Prostate gland (tissue), 2 donors: Measurements from ENCODE around the gene NECTIN1. TPM values are rescaled to one million over a fixed set of nuclear protein-coding genes. Genes with fewer than 3 reads are reported as not detected.

ENCODE experiments used
- DNase-seq: peaks from one replicate; pipeline ENCODE4 v3.0.0-alpha.2; 2019; ENCODE audit warnings: low spot score
- H3K27ac ChIP-seq, 2 donors: fragments of 200-600 bp; sonication (generic); 2 replicates each; pipeline ENCODE4 v1.5.1; 2017 to 2019
- H3K27me3 ChIP-seq: fragments of 200-600 bp; sonication (generic); replicated peaks from 2 replicates; pipeline ENCODE4 v1.5.1; 2019; ENCODE audit not compliant: insufficient read depth
- H3K36me3 ChIP-seq, 2 donors: fragments of 200-600 bp; sonication (generic); 1 replicate in 1 of 2; 2 replicates in 1 of 2; pipeline versions ENCODE4 v1.5.1 to v1.8.1; 2017 to 2019
- H3K4me1 ChIP-seq: fragments of 200-600 bp; sonication (generic); replicated peaks from 2 replicates; pipeline ENCODE4 v1.5.1; 2019
- H3K4me3 ChIP-seq, 2 donors: fragments of 200-600 bp; sonication (generic); 2 replicates each; pipeline ENCODE4 v1.5.1; 2017 to 2019
- H3K9me3 ChIP-seq: fragments of 200-600 bp; sonication (generic); 2 replicates; pipeline ENCODE4 v1.5.1; 2017
- POLR2A ChIP-seq: fragments of 450-650 bp; IDR thresholded peaks from one replicate; pipeline ENCODE4 v1.6.1; 2016; ENCODE audit warnings: antibody characterized with exemption, mild to moderate bottlenecking
- POLR2AphosphoS5 ChIP-seq: sonication (generic); formaldehyde crosslinking; IDR thresholded peaks from one replicate; pipeline ENCODE4 v1.6.1; 2017; ENCODE audit warnings: antibody characterized with exemption
- WGBS: methylation state at CpG from one replicate; pipeline ENCODE4 v1.1.5; 2018; 5-methylcytosine and 5-hydroxymethylcytosine counted together
- intact Hi-C: fragments of 100-400 bp; cut with DNase I; formaldehyde crosslinking; loops from one replicate; pipeline ENCODE4 v1.14.2; 2022
- total RNA-seq, 2 donors: library from RNA; depleted of rRNA; stranded (reverse); fragments of >200 nt; gene quantifications; one replicate each; pipeline ENCODE4 v1.1.0, GENCODE V29; 2016
- TF ChIP-seq, protein P1 (sequence below), 4 experiments: fragments of 200-600 bp in 2 of 4; fragments of 450-650 bp in 2 of 4; sonication (generic) in 2 of 4; IDR thresholded peaks; 1 replicate in 3 of 4; 2 replicates in 1 of 4; pipeline ENCODE4 v1.5.1; 2016 to 2019; ENCODE audit warnings: antibody characterized with exemption in 4 of 4, mild to moderate bottlenecking in 2 of 4, moderate library complexity in 2 of 4

NECTIN1 gene
- total RNA-seq, 2 donors from 2014 or later: 18.7 to 28.2 TPM

DNA sequence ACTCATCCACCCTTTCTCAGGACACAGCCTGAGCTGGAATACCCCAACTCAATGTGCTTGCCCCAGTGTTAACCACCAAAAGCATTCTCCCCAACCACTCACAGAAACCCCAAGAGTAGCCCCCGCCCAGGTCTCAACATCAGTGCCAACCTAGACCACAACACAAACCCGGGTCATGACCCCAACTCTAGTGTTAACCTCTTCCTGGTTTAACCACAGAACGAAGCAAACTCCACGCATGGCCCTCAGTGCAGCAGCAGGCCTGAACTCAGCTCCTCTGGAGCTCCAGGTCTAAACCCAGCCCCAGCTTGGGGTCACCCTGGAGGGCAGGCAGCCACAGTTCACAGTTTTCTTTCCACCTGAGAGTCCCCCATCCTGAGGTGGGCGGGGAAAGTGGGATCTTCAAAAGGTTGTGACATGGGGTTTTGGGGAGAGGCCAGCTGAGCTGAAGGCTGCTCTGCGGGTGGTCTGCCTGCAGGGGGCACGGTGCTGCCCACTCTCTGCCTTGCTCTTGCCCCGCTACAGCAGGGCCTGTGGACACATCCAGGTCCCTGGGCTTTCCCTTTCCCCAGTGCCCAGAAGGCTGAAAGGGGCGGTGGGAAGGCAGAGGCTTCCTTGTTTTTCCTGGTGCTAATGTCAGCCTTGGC, 37.9 kb downstream of the NECTIN1 start:
- no peak for DNase-seq
- no peak overlapping the region for H3K4me3 ChIP-seq
- WGBS: 43% methylated on average over 9 of the region's 9 CpGs
- peaks cover 8% of the 10 kb centered on the region for H3K4me1 ChIP-seq
- no peaks in the 10 kb centered on the region for H3K36me3 ChIP-seq
- peak overlapping the region; percentile 56 to 81 for H3K27ac ChIP-seq
- intact Hi-C loops: no loop called here
- H3K27me3 ChIP-seq: no peaks in the 10 kb centered on the region
- no peak for TF ChIP-seq POLR2AphosphoS5
- TF ChIP-seq POLR2A: no peak
- TF ChIP-seq, protein P1, sequence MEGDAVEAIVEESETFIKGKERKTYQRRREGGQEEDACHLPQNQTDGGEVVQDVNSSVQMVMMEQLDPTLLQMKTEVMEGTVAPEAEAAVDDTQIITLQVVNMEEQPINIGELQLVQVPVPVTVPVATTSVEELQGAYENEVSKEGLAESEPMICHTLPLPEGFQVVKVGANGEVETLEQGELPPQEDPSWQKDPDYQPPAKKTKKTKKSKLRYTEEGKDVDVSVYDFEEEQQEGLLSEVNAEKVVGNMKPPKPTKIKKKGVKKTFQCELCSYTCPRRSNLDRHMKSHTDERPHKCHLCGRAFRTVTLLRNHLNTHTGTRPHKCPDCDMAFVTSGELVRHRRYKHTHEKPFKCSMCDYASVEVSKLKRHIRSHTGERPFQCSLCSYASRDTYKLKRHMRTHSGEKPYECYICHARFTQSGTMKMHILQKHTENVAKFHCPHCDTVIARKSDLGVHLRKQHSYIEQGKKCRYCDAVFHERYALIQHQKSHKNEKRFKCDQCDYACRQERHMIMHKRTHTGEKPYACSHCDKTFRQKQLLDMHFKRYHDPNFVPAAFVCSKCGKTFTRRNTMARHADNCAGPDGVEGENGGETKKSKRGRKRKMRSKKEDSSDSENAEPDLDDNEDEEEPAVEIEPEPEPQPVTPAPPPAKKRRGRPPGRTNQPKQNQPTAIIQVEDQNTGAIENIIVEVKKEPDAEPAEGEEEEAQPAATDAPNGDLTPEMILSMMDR (IDR thresholded peaks at IDR 0.05): no peak
- no peaks in the 10 kb centered on the region for H3K9me3 ChIP-seq

DNA sequence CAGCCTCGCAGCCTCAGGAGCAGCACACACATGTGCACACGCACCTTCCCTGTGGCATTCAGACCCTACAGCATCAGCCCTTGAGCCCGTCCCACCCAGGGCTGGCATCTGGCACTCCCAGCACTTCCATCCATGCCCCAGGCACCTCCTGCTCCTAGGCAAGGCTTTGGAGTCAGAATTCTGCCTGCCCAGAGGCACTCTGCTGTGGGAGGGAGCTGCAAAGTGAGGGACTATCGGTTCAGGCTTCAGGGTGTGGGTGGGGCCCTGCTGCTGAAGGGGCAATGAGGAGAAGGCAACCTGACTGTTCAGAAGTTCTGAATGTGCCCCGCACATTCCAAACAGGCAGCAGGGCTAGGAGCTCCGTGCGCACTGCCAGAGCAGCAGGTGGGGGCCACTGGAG, 39.7 kb downstream of the NECTIN1 start:
- no peaks in the 10 kb centered on the region for H3K9me3 ChIP-seq
- no peak overlapping the region for H3K27ac ChIP-seq
- WGBS: 62% methylated on average over 4 of the region's 7 CpGs
- intact Hi-C loops: no loop called here
- DNase-seq: no peak
- H3K27me3 ChIP-seq: no peaks in the 10 kb centered on the region
- H3K4me3 ChIP-seq: no peak overlapping the region
- TF ChIP-seq POLR2A (no peak), POLR2AphosphoS5 (no peak)
- TF ChIP-seq, protein P1 (IDR thresholded peaks at IDR 0.05): no peak
- H3K36me3 ChIP-seq: no peaks in the 10 kb centered on the region
- H3K4me1 ChIP-seq: peaks cover 16% of the 10 kb centered on the region

DNA sequence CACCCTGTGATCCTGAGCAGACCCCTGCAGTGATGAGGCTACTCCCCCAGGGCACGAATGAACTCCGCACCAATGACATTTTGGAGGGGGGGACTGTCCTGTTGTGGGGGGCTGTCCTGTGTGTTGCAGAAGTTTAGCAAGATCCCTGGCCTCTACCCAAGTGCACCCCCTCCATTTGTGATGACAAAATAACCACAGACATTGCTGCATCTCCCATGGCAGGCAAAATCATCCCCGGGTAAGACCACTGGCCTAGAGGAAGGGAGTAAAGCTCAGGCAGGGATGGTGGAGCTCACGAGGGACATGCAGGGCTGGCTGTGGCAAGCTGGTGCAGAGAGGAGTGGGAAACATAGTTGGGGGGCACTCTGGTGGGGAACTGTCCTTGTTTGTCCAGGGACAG, 40.6 kb downstream of the NECTIN1 start:
- Histone ChIP-seq H3K36me3 (no peaks in the 10 kb centered on the region), H3K4me3 (no peak overlapping the region), H3K9me3 (no peaks in the 10 kb centered on the region), H3K27me3 (no peaks in the 10 kb centered on the region), H3K27ac (no peak overlapping the region), H3K4me1 (peaks cover 26% of the 10 kb centered on the region)
- intact Hi-C loops: no loop called here
- 69% methylated on average over 4 of the region's 4 CpGs for WGBS
- TF ChIP-seq POLR2A: no peak
- no peak for TF ChIP-seq POLR2AphosphoS5
- TF ChIP-seq, protein P1 (IDR thresholded peaks at IDR 0.05): no peak
- DNase-seq: no peak

DNA sequence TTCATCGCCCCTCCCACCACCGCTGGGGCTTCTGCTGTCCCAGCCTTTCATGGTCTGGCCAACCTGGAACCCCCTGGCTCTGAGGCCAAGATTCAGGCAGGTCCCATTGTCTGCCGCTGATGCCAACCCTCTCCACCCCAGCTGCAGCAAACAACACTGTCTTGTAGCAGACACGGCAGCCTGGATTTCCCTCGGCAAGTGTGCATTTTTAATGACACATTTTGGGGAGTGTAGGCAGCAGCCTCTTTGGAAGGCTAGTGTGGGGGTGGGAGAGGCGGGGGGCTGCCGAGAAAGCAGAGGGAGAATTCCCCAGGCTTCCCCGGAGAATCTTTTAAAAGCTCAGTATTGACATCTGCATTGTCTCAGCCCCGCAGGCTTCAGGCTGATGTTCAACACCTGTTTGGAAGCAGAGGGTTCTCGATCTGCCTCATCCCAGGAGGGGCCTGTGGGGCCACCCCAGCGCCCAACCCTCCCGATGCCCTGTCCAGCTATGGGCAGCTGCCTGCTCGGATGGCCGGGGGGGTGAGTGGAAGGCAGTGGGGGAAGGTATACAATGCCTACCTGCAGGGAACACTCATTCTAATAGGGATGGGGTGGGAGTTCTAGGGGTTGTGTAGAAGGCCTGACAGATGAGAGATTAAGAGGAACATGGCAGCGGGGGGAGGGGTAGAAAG, 41.5 kb downstream of the NECTIN1 start:
- H3K9me3 ChIP-seq: no peaks in the 10 kb centered on the region
- TF ChIP-seq, protein P1 (IDR thresholded peaks at IDR 0.05): no peak
- no peak for TF ChIP-seq POLR2A
- TF ChIP-seq POLR2AphosphoS5: no peak
- no peak for DNase-seq
- H3K4me1 ChIP-seq: peaks cover 23% of the 10 kb centered on the region
- H3K27ac ChIP-seq: peak overlapping the region; percentile 63 to 91
- H3K27me3 ChIP-seq: no peaks in the 10 kb centered on the region
- WGBS: 31% methylated on average over 15 of the region's 15 CpGs
- intact Hi-C loops: no loop called here
- H3K4me3 ChIP-seq: no peak overlapping the region
- no peaks in the 10 kb centered on the region for H3K36me3 ChIP-seq
